Measurements from ENCODE around the gene SYNC. TPM values are rescaled to one million over a fixed set of nuclear protein-coding genes. Genes with fewer than 3 reads are reported as not detected.

The SYNC gene
- total and polyA plus RNA-seq, 9 of the 15 experiments (the other 6 are each of a cell fraction or from before 2014, with no cell fraction given) = 0.49 to 1.1 (median 0.87) TPM

GRCh38 chr1:32696041-32696440 is 6.5 kb downstream of the SYNC start (continued):
- no peak for TF ChIP-seq TCF7 (IDR thresholded peaks at IDR 0.05; ENCODE audit: borderline replicate concordance)
- no peak for TF ChIP-seq TCF15 (CRISPR knock-in tag; IDR thresholded peaks at IDR 0.05)
- TF ChIP-seq E2F8 (IDR thresholded peaks at IDR 0.05; ENCODE audit: low read depth, partially characterized antibody) = no peak
- no peak for TF ChIP-seq KAT7 (CRISPR knock-in tag; IDR thresholded peaks at IDR 0.05; ENCODE audit: borderline replicate concordance)
- TF ChIP-seq RBM15 (IDR thresholded peaks at IDR 0.05; ENCODE audit: insufficient read depth, low read length) = no peak
- TF ChIP-seq CHCHD3 (CRISPR knock-in tag; IDR thresholded peaks at IDR 0.05) = no peak
- TF ChIP-seq KLF10 (CRISPR knock-in tag; IDR thresholded peaks at IDR 0.05) = no peak
- no peak for TF ChIP-seq SRSF3 (IDR thresholded peaks at IDR 0.05; ENCODE audit: insufficient read depth, low read length)
- TF ChIP-seq JUN (IDR thresholded peaks at IDR 0.05; ENCODE audit: borderline replicate concordance, low read depth, low read length) = no peak
- TF ChIP-seq JUN (CRISPR knock-in tag; IDR thresholded peaks at IDR 0.05; ENCODE audit: borderline replicate concordance) = no peak
- TF ChIP-seq PHF8 (IDR thresholded peaks at IDR 0.05; ENCODE audit: borderline replicate concordance, low read length) = no peak

Measured in K562 (cell line).